SK-N-MC (cell line): ENCODE results near the gene PITX2.

Experiments used
- EZH2 ChIP-seq: fragments of 200-600 bp; sonication (generic); IDR thresholded peaks from one replicate; pipeline ENCODE4 v1.6.1; 2017; ENCODE audit warnings: antibody characterized with exemption
- POLR2AphosphoS5 ChIP-seq: IDR thresholded peaks from 2 replicates; pipeline ENCODE4 v1.6.1; 2012; ENCODE audit warnings: mild to moderate bottlenecking, low read depth, low read length, borderline replicate concordance

DNA sequence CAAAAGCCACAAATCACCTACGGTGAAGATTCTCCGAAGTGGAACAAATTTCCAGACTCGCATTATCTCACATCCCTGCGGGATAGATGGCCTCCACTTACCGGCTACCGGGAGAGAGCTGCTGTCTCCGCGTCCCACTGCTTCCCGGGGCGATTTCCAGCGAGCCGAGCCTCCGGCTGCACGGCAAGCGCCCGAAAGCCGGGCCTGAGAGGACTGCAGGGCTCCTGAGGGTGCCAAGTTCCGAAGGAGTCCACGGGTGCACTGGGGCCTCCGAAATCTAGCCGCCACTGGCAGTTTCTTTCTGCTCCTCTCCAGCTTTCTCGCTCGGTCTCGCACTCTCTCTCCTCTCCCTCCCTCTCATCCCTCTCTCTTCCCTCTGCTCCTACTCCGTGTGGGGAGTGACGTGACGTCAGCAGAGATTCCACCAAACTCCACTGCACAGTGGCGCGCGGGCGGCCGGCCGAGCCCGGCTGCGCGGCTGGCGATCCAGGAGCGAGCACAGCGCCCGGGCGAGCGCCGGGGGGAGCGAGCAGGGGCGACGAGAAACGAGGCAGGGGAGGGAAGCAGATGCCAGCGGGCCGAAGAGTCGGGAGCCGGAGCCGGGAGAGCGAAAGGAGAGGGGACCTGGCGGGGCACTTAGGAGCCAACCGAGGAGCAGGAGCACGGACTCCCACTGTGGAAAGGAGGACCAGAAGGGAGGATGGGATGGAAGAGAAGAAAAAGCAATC is 14.0 kb upstream of the PITX2 start:
- TF ChIP-seq POLR2AphosphoS5 (peak; percentile 71), EZH2 (no peak)
